Measurements from ENCODE around the gene SH3RF3.

Gene SH3RF3

GRCh38 chr2:109428281-109428680 is 299.3 kb downstream of the SH3RF3 start:
- no peak for FAIRE-seq

DNA sequence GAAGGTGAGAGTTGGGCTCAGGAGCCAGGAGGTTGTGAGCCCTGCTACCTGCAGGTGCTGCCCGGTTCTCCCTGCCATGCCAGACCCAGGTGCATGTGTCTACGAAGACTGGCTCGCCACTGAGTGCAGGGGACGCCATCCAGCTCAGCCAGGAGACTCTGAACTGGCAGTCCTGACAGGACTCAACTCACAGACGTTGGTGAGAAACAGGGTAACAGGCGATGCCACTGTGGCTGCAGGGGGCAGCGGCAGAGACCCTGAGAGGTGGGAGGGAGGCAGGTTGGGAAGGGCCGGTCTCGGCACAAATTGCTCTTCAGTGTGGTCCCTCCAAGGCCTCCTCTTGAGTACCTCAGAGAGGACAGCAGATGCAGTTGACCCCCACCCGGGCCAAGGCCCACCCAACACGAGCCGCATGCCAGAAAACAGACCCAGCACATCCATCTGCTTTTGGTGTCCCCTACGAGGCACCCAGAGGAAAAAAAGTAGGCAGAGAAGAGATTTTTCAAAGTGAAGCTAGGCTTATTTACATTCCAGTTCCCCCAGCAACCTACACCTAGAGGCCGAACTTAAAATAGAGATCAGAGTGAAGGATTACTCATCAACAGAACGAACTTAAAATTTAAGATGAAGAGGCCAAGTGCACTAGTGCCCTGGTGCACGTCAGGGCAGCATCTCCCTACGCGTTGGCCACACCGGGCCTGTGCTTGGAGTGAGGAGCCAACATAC is 300.0 kb downstream of the SH3RF3 start:
- no peak for FAIRE-seq

DNA sequence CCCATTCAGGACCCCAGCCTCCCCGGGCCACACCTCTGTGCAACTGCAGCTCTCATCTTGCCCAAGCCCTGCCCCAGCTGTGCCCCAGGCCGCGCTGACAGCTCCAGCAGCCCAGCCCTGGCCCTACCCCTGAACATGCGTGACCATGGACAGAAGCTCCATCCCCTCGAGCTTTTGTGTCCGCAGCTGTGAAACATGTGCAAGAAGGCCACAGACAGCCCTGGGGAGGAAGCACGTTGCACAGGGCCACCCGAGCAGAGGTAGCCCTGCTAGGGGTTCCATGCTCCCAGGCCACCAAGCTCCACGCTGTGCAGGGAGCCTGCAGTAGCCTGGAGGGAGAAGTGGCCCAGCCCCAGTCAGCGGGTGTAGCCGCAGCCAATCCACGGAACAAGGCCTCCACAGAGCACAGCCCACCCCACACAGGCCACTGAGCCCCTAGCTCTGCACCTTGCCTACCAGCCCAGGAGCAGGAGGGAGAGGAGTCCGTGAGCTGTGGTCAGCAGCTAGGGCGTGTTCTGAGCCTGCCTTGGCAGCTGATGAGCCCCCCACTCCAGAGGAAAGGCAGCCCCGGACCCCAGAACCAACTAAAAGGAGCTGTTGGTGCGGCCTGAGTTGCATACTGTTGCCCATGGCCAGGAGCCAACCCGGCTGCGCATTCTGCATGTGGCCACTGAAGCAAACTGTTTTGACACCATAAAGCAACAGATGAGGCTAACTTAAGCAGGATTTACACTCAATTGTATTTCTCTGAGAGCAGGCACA is 300.7 kb downstream of the SH3RF3 start:
- no peak for FAIRE-seq

DNA sequence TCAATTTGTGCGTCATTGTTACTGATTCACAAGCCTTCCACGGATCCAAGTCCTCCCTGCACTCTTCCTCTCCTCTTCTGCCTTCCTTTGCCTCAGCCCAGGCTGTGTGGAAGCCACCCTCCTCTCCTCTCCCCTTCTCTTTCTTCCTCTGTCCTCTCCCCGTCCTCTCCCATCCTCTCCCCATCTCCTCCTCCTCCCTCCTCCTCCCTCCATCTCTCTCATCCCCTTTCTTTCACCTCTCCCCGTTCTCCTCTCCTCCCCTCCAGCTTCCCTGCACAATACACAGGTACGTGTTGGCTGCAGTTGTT is 301.3 kb downstream of the SH3RF3 start:
- no peak for FAIRE-seq

GRCh38 chr2:109432421-109432820 is 303.4 kb downstream of the SH3RF3 start:
- FAIRE-seq: no peak

DNA sequence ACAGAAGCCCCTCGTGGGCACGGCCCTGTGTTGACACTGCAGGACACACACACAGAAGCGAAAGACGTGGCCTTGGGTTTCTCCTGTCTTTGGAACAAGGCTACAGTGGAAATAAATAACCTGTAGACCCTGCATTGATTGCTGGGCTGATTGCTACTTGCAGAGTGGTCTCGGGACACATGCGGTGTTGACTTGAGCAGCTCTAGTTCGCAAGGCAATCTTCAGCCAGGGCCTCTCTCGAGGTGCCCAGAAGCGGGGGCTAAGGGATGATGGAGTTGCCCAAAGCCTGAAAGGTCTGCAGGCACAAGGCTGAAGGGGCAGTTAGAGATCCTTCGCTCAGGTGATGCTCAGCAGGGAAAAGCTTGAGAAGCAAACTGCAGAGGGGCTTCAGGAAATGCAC is 304.5 kb downstream of the SH3RF3 start:
- no peak for FAIRE-seq

DNA sequence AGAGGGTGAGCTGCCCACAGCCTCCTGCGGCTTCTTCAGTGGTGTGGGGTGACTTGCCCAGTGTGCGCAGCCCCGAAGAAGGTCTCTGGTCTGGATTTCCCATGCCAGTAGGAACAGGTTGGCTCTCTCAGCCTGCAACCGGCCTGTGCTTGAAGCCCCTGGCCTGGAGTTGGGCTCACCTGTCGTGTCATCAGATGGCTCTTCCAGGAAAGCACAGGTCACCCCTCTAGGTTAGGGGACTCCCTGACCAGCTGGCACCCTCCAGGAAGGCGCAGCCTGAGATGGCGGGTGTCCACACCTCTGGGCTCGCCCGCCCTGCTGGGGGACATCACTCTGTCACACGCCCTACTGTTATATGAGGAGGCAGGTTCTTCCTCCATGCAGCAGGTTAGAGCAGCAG is 304.9 kb downstream of the SH3RF3 start:
- FAIRE-seq: no peak

DNA sequence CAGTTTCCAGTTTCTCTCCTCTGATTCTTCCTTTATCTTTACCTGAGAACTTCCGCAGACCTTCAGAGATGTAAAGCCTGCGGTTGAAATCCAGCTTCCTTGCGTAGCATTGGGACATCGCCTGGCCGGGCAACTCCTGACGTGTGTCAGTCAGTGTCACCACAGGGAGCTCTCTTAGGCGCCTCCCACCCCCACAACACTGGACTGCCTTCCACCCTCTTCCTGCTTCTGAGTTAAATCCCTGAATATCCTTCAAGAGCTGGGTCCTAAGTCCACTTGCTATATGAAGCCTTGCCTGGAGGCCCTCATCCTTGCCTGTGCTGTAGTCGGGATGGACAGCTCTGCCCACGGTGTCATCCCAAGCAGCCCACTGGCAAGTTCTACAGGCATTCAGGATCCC is 305.3 kb downstream of the SH3RF3 start:
- FAIRE-seq: no peak

DNA sequence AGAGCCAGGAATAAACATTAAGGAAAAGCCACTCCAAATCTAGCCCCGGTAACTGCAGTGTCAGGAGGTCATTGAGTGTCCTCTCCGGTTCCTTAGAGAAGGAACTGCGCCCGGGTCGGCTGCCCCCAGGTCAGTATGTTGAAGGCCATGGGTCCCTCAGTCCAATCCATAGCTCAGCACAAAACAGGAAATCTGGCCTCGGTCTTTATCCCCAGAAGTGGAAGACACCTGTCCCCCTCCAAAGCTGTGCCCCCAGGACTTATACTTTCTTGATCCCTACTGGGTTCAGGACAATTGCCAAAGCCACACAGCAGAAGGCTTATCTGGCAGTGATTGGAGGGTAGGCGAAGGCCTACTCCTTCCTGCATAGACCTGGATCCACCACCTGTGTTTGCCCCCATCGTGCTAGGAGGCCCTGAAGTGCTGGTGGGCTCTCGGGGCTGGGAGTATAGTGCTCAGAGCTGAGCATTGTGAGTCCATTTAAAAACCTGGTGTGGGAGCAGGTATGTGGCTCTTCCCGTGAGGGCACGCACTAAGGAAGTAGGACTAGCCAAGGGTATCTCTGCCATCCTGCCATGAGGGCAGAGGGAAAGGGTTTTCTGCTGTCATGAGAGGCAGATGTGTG is 306.2 kb downstream of the SH3RF3 start:
- no peak for FAIRE-seq

GRCh38 chr2:109435901-109436598 is 307.0 kb downstream of the SH3RF3 start:
- no peak for FAIRE-seq

DNA sequence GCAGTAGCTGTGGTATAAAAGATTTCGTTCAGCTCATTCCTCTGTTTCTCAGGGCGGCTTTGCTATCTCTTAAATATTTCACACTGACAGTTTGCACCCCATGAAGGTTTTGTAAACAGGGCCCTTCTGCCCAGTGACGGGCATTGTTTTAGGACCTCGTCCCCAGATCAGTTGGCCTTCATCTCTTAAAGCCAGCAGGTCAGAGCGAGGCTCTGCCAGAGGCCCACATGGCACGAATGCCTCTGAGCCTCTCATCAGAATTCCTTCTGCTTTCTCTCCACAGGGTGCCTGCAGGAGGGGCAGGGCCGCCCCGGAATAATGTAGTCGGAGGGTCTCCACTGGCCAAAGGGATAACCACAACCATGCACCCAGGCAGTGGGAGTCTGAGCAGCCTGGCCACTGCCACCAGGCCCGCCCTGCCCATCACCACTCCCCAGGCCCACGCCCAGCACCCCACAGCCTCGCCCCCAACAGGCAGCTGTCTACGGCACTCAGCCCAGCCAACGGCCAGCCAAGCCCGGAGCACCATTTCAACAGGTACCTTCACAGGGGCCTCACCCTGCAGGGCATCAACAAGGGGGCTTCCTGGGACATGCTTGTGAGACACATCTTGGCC is 307.7 kb downstream of the SH3RF3 start:
- FAIRE-seq: no peak

DNA sequence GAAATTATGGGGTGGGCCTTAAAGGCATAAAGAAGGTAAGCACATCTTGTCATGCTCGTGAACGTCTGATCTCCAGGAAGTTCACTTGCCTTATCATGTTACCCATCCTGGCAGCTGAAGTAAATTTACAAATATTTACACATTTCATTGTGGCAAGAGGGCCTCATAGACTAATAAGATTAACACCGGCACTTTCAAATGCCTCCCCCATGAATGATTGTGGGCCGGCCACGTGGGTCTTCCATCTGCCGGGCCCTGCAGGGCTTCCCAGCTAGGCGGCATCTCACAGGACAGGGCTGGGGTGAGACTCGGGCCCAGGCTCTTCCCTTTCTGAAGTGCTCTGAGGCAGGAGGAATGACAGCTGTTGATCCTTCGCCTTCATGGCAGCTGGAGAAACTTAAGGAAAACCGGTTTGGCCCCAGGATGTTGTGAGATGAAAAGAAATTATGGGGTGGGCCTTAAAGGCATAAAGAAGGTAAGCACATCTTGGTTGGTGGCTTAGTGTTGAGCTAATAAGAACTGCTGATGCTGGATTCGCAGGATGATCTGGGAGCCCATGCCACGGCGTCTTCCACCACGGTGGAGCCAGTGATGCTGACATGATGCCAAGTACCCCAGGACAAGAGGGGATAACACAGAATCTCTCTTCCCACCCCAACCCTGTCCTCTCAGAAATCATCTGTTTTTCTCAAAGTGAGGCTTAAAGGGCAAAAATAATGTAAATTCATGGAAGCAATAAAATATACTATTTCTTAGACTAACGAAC is 308.5 kb downstream of the SH3RF3 start:
- no peak for FAIRE-seq

GRCh38 chr2:109438146-109438545 is 309.1 kb downstream of the SH3RF3 start:
- no peak for FAIRE-seq

GRCh38 chr2:109438773-109439389 is 309.9 kb downstream of the SH3RF3 start:
- no peak for FAIRE-seq

DNA sequence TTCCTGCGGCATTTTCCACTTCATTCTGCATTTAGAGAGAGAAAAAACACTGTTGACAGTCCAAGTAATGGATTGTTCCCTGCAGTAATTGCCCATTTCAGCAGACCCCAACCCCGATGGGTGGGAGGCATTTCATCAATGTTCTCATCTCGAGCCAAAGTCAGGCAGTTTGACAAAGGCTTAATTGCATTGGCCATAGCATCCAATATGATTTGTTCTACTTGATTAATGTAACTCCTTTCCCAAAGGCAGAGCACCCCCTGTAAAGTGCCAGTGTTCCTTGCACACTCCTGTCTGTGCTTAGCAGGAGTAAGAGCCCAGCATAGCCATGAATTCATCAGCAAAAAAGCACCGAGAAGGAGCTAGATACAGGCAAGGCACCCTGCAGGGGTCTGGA is 310.4 kb downstream of the SH3RF3 start:
- no peak for FAIRE-seq

GRCh38 chr2:109439986-109440385 is 311.0 kb downstream of the SH3RF3 start:
- FAIRE-seq: no peak

DNA sequence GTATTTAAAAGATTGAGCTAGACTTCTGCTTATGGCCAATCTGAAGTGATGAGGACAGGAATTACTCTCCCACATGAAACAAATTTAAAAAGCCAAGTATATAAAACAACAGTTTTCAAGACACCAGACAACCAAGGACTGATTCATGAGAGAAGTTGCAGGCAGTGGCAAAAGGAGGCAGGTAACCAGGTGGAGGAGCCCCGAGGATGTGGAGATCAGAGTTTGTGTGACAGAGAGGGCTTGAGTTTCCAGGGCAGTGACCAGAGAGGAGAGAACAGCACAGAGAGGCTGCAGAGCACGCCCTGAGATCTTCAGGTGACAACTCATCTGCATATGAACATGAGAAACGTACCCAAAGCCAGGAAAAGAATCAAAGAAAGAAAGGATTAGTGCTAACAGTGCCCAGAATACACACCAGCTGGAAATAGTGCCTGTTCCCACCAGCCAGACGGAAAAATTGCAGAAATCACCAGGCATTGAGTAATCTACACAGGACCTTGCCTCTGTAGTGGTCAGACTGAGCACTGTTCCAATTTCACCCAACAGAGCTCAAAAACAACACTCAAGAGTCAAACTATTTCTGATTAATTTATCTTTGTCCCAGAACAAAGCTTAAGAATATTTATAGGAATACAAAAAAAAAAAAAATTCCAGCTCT is 311.6 kb downstream of the SH3RF3 start:
- no peak for FAIRE-seq

GRCh38 chr2:109442715-109443319 is 313.8 kb downstream of the SH3RF3 start:
- FAIRE-seq: no peak

- FAIRE-seq: no peak
These were observed 315.9 kb downstream of the SH3RF3 start for GRCh38 chr2:109444916-109445315.

- no peak for FAIRE-seq
These were observed 317.5 kb downstream of the SH3RF3 start for GRCh38 chr2:109446278-109447131.
